CD4-positive, alpha-beta T cell (primary cell): ENCODE measurements around the gene STIM2. TPM values are rescaled to one million over a fixed set of nuclear protein-coding genes. Genes with fewer than 3 reads are reported as not detected.

Experiments used
- ATAC-seq: fragments of 200-7000 bp; cut with Tn5 transposase; one replicate; pipeline ENCODE4 v1.10.0; 2022; ENCODE audit warnings: mild to moderate bottlenecking; ENCODE audit not compliant: poor library complexity
- CTCF ChIA-PET: fragments of 350-600 bp; sonication (Branson Sonifier 250); formaldehyde crosslinking; loops from one replicate; lab custom pipeline; 2021; ENCODE audit warnings: antibody characterized with exemption, inconsistent platforms; lab: Charles Lee
- POLR2A ChIA-PET: fragments of 350-600 bp; sonication (Branson Sonifier 250); formaldehyde crosslinking; loops from one replicate; lab custom pipeline; 2021; ENCODE audit warnings: antibody characterized with exemption, inconsistent platforms; lab: Charles Lee
- DNase-seq, 14 experiments: peaks; one replicate each; pipeline ENCODE4 v3.0.0-alpha.2; 2013 to 2020; ENCODE audit warnings: mixed read lengths in 2 of 14
- H3K27ac ChIP-seq, 2 donors: one replicate each; pipeline versions ENCODE4 v1.5.1 to v1.7.0; 2013; ENCODE audit warnings: low read length in 2 of 2, low read depth in 1 of 2, mild to moderate bottlenecking in 1 of 2
- H3K27me3 ChIP-seq, 2 experiments: 1 replicate in 1 of 2; 2 replicates in 1 of 2; pipeline versions ENCODE4 v1.6.1 to v1.7.0; 2013; ENCODE audit warnings: low read length in 2 of 2, control low read depth in 1 of 2, mild to moderate bottlenecking in 1 of 2, moderate library complexity in 1 of 2; ENCODE audit not compliant: insufficient read depth in 2 of 2, control insufficient read depth in 1 of 2
- H3K36me3 ChIP-seq: one replicate; pipeline ENCODE4 v1.6.1; 2013; ENCODE audit warnings: low read length, control low read depth; ENCODE audit not compliant: insufficient read depth
- H3K4me1 ChIP-seq: one replicate; pipeline ENCODE4 v1.6.1; 2013; ENCODE audit warnings: low read length, control low read depth; ENCODE audit not compliant: insufficient read depth
- H3K4me3 ChIP-seq: one replicate; pipeline ENCODE4 v1.5.1; 2013; ENCODE audit warnings: mild to moderate bottlenecking, low read length, moderate library complexity
- H3K9me3 ChIP-seq, 2 experiments: 1 replicate in 1 of 2; 2 replicates in 1 of 2; pipeline versions ENCODE4 v1.6.1 to v1.7.0; 2013; ENCODE audit warnings: low read length in 2 of 2, mild to moderate bottlenecking in 2 of 2, control low read depth in 1 of 2, moderate library complexity in 1 of 2; ENCODE audit not compliant: control insufficient read depth in 1 of 2, insufficient read depth in 1 of 2
- H3K27ac Mint-ChIP-seq: one replicate; pipeline ENCODE4 v1.8.0; 2020; ENCODE audit warnings: mixed read lengths
- H3K27me3 Mint-ChIP-seq: one replicate; pipeline ENCODE4 v1.8.0; 2021; ENCODE audit warnings: mixed read lengths
- H3K36me3 Mint-ChIP-seq: one replicate; pipeline ENCODE4 v1.8.0; 2021; ENCODE audit warnings: low read depth, mixed read lengths
- H3K4me1 Mint-ChIP-seq: one replicate; pipeline ENCODE4 v1.8.0; 2021; ENCODE audit warnings: low read depth, mixed read lengths
- H3K4me3 Mint-ChIP-seq: one replicate; pipeline ENCODE4 v1.8.0; 2020; ENCODE audit warnings: mild to moderate bottlenecking, mixed read lengths
- H3K9me3 Mint-ChIP-seq: one replicate; pipeline ENCODE4 v1.8.0; 2020; ENCODE audit warnings: mixed read lengths
- intact Hi-C, 2 experiments: fragments of 100-400 bp; cut with DNase I in 1 of 2; cut with micrococcal nuclease in 1 of 2; formaldehyde crosslinking; loops; one replicate each; pipeline versions ENCODE4 v1.15.1 to v1.9.0; 2023 to 2025; cut with DNase I, micrococcal nuclease
- total RNA-seq, 174 experiments: library from RNA in 2 of 174; stranded (reverse) in 2 of 174; gene quantifications; one replicate each; pipeline ENCODE4 v1.2.3 and lab custom pipeline; 2021 to 2026
- TF ChIP-seq, protein P1 (sequence below): fragments of 200-600 bp; IDR thresholded peaks from one replicate; pipeline ENCODE4 v1.8.0; 2022; ENCODE audit warnings: antibody characterized with exemption, mild to moderate bottlenecking

STIM2 gene
- total RNA-seq, 2 experiments from 2014 or later: 53.7 to 54.9 TPM

DNA sequence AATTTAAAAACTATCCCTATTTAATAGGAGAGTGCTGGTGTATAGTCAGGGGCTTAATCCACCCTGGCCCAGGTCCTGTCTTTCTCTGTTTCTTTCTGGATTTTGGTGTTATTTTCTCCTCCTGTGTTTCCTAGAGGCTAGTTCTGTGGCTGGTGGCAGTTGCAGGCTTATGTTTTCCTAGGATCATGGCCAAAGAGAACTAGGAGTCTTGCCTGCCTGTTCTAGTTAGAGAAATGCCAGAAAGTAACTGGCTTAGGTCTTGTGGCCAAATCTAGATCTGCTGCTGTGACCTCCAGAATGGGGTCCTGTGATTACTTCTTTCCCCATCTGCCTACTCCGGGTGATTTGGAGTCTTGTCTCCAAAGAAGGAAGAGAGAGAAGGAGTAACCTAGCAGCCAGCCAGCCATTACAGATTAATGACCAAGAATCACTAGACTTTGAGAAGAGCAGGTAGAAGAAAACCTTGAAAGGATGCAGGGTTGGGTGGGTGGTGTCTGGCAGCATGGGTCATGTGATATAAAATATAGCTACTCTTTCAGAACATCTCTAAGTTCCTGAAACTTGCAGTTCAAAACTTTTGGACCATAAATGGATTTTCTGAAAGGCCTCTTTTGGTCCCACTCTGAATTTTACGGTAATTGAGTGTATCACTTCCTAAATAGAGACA, 117.9 kb downstream of the STIM2 start:
- Histone ChIP-seq H3K27ac (no peak overlapping the region), H3K27me3 (no peaks in the 10 kb centered on the region), H3K4me3 (no peak overlapping the region), H3K36me3 (peaks cover 4% of the 10 kb centered on the region), H3K4me1 (peaks cover 8% of the 10 kb centered on the region), H3K9me3 (no peaks in the 10 kb centered on the region)
- ATAC-seq: no peak
- peaks cover 71% of the 10 kb centered on the region for H3K4me1 Mint-ChIP-seq
- CTCF ChIA-PET: no interaction called here
- intact Hi-C loops: no loop called here
- H3K27me3 Mint-ChIP-seq: no peaks in the 10 kb centered on the region
- DNase-seq: no peak
- peaks cover 4% of the 10 kb centered on the region for H3K36me3 Mint-ChIP-seq
- H3K9me3 Mint-ChIP-seq: no peaks in the 10 kb centered on the region
- POLR2A ChIA-PET: interaction anchor here (1.2 kb wide), 1 partner anchor 118 kb away, joined by 3 read pairs; the partner anchor contains the start of gene STIM2
- peak overlapping the region; percentile 2 for H3K27ac Mint-ChIP-seq
- H3K4me3 Mint-ChIP-seq: no peak overlapping the region
- TF ChIP-seq, protein P1, sequence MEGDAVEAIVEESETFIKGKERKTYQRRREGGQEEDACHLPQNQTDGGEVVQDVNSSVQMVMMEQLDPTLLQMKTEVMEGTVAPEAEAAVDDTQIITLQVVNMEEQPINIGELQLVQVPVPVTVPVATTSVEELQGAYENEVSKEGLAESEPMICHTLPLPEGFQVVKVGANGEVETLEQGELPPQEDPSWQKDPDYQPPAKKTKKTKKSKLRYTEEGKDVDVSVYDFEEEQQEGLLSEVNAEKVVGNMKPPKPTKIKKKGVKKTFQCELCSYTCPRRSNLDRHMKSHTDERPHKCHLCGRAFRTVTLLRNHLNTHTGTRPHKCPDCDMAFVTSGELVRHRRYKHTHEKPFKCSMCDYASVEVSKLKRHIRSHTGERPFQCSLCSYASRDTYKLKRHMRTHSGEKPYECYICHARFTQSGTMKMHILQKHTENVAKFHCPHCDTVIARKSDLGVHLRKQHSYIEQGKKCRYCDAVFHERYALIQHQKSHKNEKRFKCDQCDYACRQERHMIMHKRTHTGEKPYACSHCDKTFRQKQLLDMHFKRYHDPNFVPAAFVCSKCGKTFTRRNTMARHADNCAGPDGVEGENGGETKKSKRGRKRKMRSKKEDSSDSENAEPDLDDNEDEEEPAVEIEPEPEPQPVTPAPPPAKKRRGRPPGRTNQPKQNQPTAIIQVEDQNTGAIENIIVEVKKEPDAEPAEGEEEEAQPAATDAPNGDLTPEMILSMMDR: no peak

DNA sequence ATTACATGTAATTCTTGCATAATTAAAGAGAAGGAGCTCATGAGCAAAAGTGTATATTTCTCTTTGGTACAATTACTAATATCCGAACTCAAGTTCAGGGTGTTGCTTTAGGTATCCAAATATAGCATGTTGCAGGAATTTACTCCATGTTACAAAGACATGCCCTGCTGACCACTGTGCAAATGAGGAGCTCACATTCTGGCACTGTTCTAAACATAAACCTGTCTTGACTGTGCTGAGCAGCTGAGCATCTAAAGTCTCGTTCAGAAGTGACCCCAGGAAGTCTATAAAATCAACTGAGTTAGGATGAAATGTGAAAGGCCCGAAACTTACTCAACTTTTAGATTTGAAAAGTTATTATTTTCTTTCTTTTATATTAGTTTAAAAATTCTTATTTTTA, 124.3 kb downstream of the STIM2 start:
- TF ChIP-seq, protein P1: no peak
- POLR2A ChIA-PET: interaction anchor here (1.4 to 3.5 kb wide), 4 partner anchors 98 to 401 kb away, joined by 3 to 32 read pairs (median 12); partner anchors contain the start of genes STIM2 and TBC1D19
- Mint-ChIP-seq H3K27me3 (no peaks in the 10 kb centered on the region), H3K9me3 (no peaks in the 10 kb centered on the region), H3K4me3 (no peak overlapping the region), H3K4me1 (peaks cover 71% of the 10 kb centered on the region), H3K36me3 (peaks cover 4% of the 10 kb centered on the region), H3K27ac (peak overlapping the region; percentile 49)
- no peaks in the 10 kb centered on the region for H3K27me3 ChIP-seq
- no peak for DNase-seq
- intact Hi-C loops: loop anchor here in 1 of 2 experiments (5.0 kb wide), 2 partner anchors 43 to 118 kb away; no protein-coding TSS in a partner anchor
- CTCF ChIA-PET: interaction anchor here (1.6 kb wide), 1 partner anchor 12 kb away, joined by 3 read pairs; no protein-coding TSS in a partner anchor
- no peaks in the 10 kb centered on the region for H3K9me3 ChIP-seq
- no peak overlapping the region for H3K27ac ChIP-seq
- H3K4me3 ChIP-seq: no peak overlapping the region
- ATAC-seq: no peak
- H3K4me1 ChIP-seq: peaks cover 10% of the 10 kb centered on the region
- H3K36me3 ChIP-seq: no peaks in the 10 kb centered on the region

DNA sequence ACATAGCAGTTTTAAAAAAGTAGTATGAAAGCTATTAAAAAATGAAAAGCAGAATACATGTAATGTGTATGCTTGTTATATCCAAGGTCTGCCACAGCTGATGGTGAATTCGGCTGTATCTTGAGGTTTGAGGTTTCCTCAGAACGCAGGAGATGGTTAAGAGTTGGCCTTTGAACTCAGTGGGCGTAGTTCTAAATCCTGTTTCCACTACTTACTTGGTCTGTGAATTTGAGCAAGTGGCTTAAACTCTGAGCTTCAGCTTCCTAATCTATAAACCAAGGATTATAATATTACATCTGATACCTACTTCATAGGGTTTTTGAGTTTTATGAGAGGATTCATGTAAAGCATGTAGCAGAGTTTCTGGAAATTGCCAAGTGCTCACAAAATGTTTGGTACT, 125.2 kb downstream of the STIM2 start:
- peak overlapping the region; percentile 26 for H3K4me3 Mint-ChIP-seq
- Histone ChIP-seq H3K36me3 (no peaks in the 10 kb centered on the region), H3K27ac (no peak overlapping the region), H3K4me3 (no peak overlapping the region), H3K4me1 (peaks cover 10% of the 10 kb centered on the region), H3K27me3 (no peaks in the 10 kb centered on the region), H3K9me3 (no peaks in the 10 kb centered on the region)
- intact Hi-C loops: loop anchor here in 1 of 2 experiments (5.0 kb wide), 1 partner anchor 119 kb away; no protein-coding TSS in a partner anchor
- H3K27ac Mint-ChIP-seq: peak overlapping the region; percentile 12
- TF ChIP-seq, protein P1: no peak
- no peaks in the 10 kb centered on the region for H3K27me3 Mint-ChIP-seq
- peak; percentile 98 for ATAC-seq
- POLR2A ChIA-PET: interaction anchor here (1.2 to 3.5 kb wide), 5 partner anchors 21 to 402 kb away, joined by 3 to 32 read pairs (median 8); partner anchors contain the start of genes STIM2 and TBC1D19
- no peaks in the 10 kb centered on the region for H3K9me3 Mint-ChIP-seq
- CTCF ChIA-PET: interaction anchor here (1.2 to 1.6 kb wide), 2 partner anchors 13 to 99 kb away, joined by 3 read pairs; no protein-coding TSS in a partner anchor
- DNase-seq: peak in 6 of 14 experiments; percentile 15 to 79 (median 58)
- H3K4me1 Mint-ChIP-seq: peaks cover 73% of the 10 kb centered on the region
- peaks cover 4% of the 10 kb centered on the region for H3K36me3 Mint-ChIP-seq
